Measurements from ENCODE around the gene MRPL42. TPM values are rescaled to one million over a fixed set of nuclear protein-coding genes. Genes with fewer than 3 reads are reported as not detected.

MRPL42 gene
- total RNA-seq (2014; rRNA removed; shearing (Covaris generic)) = 195 and 202 TPM in 2 replicates
- polyA plus RNA-seq (2016; fragmentation: Nextera tagmentation; extraction: Ambion mirVana) = 229 and 269 TPM in 2 replicates
- long read RNA-seq, full-length matches to known transcripts = 98 of 112 reads
- long read RNA-seq, partial matches to known transcripts = 4 of 112 reads
- long read RNA-seq, other reads (novel, unspliced or antisense) = 10 of 112 reads

DNA sequence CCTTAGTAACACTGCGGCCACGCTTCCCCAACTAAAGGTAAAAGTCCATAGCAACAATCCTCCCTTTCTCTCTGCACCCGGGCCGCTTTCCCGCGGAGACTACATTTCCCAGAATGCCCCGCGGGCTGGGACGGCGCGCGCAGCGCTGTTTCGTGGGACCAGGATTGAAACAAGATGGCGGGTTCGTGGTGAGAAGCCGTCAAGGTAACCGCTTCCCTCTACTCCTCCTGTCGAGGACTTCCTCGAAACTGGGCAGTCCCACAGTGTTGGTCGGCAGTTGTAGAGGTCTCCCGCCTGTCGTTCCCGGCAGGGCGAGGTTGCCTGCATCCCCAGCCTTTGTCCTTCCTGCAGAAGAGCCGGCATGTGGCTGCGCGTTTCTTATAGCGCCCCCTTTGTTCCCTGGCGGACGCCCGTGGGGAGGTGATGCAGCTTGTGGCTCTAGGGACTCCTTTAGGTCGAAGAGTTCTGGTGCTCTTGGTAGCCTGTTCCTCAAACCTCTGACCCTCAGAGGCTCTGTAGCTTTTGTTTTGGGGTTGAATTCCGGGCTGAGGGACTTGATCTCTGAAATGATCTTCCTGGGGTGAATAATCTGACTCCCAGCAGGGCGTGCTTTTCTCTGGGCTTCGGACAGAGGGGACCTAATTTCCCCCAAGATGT lies at the start of gene MRPL42:
MRPL42 (plus strand) TSS at position 164 of the 657 bp plus-strand sequence. CDS start 1,772 bp downstream, outside the sequence.
- peak within 1 kb of the TSS; percentile 98 for H3K4me3 Mint-ChIP-seq
- Histone ChIP-seq H3K4me2 (peak within 1 kb of the TSS; percentile 90), H3K36me3 (ENCODE audit: insufficient read depth) (peaks cover 9% of the 10 kb centered on the region), H3K27me3 (ENCODE audit: insufficient read depth) (no peaks in the 10 kb centered on the region), H3K4me3 (peak within 1 kb of the TSS; percentile 88), H3K79me2 (replicated peaks; ENCODE audit: insufficient read depth) (peaks cover 50% of the 10 kb centered on the region), H3K27ac (ENCODE audit: low read depth) (peak within 1 kb of the TSS; percentile 94), H3F3A (replicated peaks; ENCODE audit: low read depth) (no peaks in the 10 kb centered on the region), H2AFZ (peak within 1 kb of the TSS; percentile 75), H3K9me2 (ENCODE audit: insufficient read depth) (no peaks in the 10 kb centered on the region), H4K20me1 (replicated peaks; ENCODE audit: insufficient read depth) (peaks cover 25% of the 10 kb centered on the region), H3K4me1 (ENCODE audit: insufficient read depth) (peaks cover 12% of the 10 kb centered on the region; the same call in 1 of the 2 replicates)
- ATAC-seq (peak; percentile 95), DNase-seq (ENCODE audit: low spot score) (peak; percentile 96)
- peak within 1 kb of the TSS; percentile 98 for H3K27ac Mint-ChIP-seq
- H3K27me3 Mint-ChIP-seq (ENCODE audit: insufficient read depth, low read depth, poor library complexity) = peaks cover 4% of the 10 kb centered on the region
- H3K4me1 Mint-ChIP-seq = peaks cover 10% of the 10 kb centered on the region; the same call in 2 of the 3 replicates
- H3K9me3 Mint-ChIP-seq = no peaks in the 10 kb centered on the region
- peaks cover 27% of the 10 kb centered on the region for H3K36me3 Mint-ChIP-seq (ENCODE audit: low read depth)
- TF ChIP-seq EZH2phosphoT487 (IDR thresholded peaks at IDR 0.05; ENCODE audit: unreplicated experiment) = no peak
- 0 out of 2 replicates have a peak, but pooled peaks have one; percentile 3 for TF ChIP-seq CREB1 (CRISPR knock-in tag; IDR thresholded peaks at IDR 0.05; ENCODE audit: low read depth)
- no peak for TF ChIP-seq NANOG (IDR thresholded peaks at IDR 0.05; ENCODE audit: borderline replicate concordance)
- TF ChIP-seq, protein P1, sequence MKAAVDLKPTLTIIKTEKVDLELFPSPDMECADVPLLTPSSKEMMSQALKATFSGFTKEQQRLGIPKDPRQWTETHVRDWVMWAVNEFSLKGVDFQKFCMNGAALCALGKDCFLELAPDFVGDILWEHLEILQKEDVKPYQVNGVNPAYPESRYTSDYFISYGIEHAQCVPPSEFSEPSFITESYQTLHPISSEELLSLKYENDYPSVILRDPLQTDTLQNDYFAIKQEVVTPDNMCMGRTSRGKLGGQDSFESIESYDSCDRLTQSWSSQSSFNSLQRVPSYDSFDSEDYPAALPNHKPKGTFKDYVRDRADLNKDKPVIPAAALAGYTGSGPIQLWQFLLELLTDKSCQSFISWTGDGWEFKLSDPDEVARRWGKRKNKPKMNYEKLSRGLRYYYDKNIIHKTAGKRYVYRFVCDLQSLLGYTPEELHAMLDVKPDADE (IDR thresholded peaks at IDR 0.05) = peak; percentile 90
- TF ChIP-seq CTCF (conservative IDR thresholded peaks at IDR 0.05; ENCODE audit: low read depth in 2 of 2) = peak; percentile 69 to 71
- TF ChIP-seq POLR2AphosphoS5 (IDR thresholded peaks at IDR 0.05; ENCODE audit: low read depth) = peak; percentile 82

GRCh38 chr12:93417967-93418480 lies 49.3 kb upstream of the MRPL42 start:
- DNase-seq (ENCODE audit: low spot score) (no peak), ATAC-seq (no peak)
- Histone ChIP-seq H4K20me1 (replicated peaks; ENCODE audit: insufficient read depth) (peaks cover 75% of the 10 kb centered on the region), H3F3A (replicated peaks; ENCODE audit: low read depth) (no peaks in the 10 kb centered on the region), H3K9me2 (ENCODE audit: insufficient read depth) (no peaks in the 10 kb centered on the region), H3K36me3 (ENCODE audit: insufficient read depth) (no peaks in the 10 kb centered on the region), H3K4me2 (no peak overlapping the region), H3K79me2 (replicated peaks; ENCODE audit: insufficient read depth) (peaks cover 98% of the 10 kb centered on the region), H2AFZ (no peak overlapping the region), H3K4me1 (ENCODE audit: insufficient read depth) (peaks cover 37% of the 10 kb centered on the region), H3K4me3 (no peak overlapping the region), H3K27ac (ENCODE audit: low read depth) (no peak overlapping the region), H3K27me3 (ENCODE audit: insufficient read depth) (no peaks in the 10 kb centered on the region)
- H3K27me3 Mint-ChIP-seq (ENCODE audit: insufficient read depth, low read depth, poor library complexity) = no peaks in the 10 kb centered on the region
- no peak overlapping the region for H3K27ac Mint-ChIP-seq
- no peak overlapping the region for H3K4me3 Mint-ChIP-seq
- peaks cover 47% of the 10 kb centered on the region for H3K4me1 Mint-ChIP-seq
- peaks cover 5% of the 10 kb centered on the region; the same call in 2 of the 3 replicates for H3K36me3 Mint-ChIP-seq (ENCODE audit: low read depth)
- no peaks in the 10 kb centered on the region for H3K9me3 Mint-ChIP-seq
- TF ChIP-seq, protein P2, sequence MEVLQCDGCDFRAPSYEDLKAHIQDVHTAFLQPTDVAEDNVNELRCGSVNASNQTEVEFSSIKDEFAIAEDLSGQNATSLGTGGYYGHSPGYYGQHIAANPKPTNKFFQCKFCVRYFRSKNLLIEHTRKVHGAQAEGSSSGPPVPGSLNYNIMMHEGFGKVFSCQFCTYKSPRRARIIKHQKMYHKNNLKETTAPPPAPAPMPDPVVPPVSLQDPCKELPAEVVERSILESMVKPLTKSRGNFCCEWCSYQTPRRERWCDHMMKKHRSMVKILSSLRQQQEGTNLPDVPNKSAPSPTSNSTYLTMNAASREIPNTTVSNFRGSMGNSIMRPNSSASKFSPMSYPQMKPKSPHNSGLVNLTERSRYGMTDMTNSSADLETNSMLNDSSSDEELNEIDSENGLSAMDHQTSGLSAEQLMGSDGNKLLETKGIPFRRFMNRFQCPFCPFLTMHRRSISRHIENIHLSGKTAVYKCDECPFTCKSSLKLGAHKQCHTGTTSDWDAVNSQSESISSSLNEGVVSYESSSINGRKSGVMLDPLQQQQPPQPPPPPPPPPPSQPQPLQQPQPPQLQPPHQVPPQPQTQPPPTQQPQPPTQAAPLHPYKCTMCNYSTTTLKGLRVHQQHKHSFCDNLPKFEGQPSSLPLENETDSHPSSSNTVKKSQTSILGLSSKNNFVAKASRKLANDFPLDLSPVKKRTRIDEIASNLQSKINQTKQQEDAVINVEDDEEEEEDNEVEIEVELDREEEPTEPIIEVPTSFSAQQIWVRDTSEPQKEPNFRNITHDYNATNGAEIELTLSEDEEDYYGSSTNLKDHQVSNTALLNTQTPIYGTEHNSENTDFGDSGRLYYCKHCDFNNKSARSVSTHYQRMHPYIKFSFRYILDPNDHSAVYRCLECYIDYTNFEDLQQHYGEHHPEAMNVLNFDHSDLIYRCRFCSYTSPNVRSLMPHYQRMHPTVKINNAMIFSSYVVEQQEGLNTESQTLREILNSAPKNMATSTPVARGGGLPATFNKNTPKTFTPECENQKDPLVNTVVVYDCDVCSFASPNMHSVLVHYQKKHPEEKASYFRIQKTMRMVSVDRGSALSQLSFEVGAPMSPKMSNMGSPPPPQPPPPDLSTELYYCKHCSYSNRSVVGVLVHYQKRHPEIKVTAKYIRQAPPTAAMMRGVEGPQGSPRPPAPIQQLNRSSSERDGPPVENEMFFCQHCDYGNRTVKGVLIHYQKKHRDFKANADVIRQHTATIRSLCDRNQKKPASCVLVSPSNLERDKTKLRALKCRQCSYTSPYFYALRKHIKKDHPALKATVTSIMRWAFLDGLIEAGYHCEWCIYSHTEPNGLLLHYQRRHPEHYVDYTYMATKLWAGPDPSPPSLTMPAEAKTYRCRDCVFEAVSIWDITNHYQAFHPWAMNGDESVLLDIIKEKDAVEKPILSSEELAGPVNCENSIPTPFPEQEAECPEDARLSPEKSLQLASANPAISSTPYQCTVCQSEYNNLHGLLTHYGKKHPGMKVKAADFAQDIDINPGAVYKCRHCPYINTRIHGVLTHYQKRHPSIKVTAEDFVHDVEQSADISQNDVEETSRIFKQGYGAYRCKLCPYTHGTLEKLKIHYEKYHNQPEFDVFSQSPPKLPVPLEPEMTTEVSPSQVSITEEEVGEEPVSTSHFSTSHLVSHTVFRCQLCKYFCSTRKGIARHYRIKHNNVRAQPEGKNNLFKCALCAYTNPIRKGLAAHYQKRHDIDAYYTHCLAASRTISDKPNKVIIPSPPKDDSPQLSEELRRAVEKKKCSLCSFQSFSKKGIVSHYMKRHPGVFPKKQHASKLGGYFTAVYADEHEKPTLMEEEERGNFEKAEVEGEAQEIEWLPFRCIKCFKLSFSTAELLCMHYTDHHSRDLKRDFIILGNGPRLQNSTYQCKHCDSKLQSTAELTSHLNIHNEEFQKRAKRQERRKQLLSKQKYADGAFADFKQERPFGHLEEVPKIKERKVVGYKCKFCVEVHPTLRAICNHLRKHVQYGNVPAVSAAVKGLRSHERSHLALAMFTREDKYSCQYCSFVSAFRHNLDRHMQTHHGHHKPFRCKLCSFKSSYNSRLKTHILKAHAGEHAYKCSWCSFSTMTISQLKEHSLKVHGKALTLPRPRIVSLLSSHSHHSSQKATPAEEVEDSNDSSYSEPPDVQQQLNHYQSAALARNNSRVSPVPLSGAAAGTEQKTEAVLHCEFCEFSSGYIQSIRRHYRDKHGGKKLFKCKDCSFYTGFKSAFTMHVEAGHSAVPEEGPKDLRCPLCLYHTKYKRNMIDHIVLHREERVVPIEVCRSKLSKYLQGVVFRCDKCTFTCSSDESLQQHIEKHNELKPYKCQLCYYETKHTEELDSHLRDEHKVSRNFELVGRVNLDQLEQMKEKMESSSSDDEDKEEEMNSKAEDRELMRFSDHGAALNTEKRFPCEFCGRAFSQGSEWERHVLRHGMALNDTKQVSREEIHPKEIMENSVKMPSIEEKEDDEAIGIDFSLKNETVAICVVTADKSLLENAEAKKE (CRISPR knock-in tag; IDR thresholded peaks at IDR 0.05) = no peak
- no peak for TF ChIP-seq STAT1 (IDR thresholded peaks at IDR 0.05; ENCODE audit: unreplicated experiment)
- no peak for TF ChIP-seq JUNB (IDR thresholded peaks at IDR 0.05; ENCODE audit: unreplicated experiment)
- no peak for TF ChIP-seq ZNF114 (CRISPR knock-in tag; IDR thresholded peaks at IDR 0.05)

Measured in GM23338 (cell line).